GM12878 (cell line): ENCODE data around the gene HEPACAM. TPM values are rescaled to one million over a fixed set of nuclear protein-coding genes. Genes with fewer than 3 reads are reported as not detected.

Source experiments
- ATAC-seq: fragments of 200-7000 bp; cut with Tn5 transposase; 3 replicates; pipeline ENCODE4 v1.9.1; 2020; ENCODE audit warnings: mild to moderate bottlenecking, moderate library complexity
- BruUV-seq: library from RNA; stranded (reverse); fragments of 400-500 nt; replicated peaks from 2 replicates; lab custom pipeline; 2021; lab: Mats Ljungman, UMichigan
- CTCF ChIA-PET: fragments of 300-600 bp; sonication (Branson Sonifier 250); formaldehyde crosslinking; extraction: SDS; loops from one replicate; lab custom pipeline; 2021; ENCODE audit warnings: inconsistent platforms; lab: Yijun Ruan, JAX
- POLR2A ChIA-PET: fragments of 350-600 bp; formaldehyde crosslinking; extraction: SDS; loops from one replicate; lab custom pipeline; 2021; ENCODE audit warnings: inconsistent platforms; lab: Charles Lee
- RAD21 ChIA-PET: fragments of 300-600 bp; sonication (Branson Sonifier 250); formaldehyde crosslinking; loops from one replicate; lab custom pipeline; 2023; ENCODE audit warnings: antibody characterized with exemption; ENCODE audit not compliant: unreplicated experiment; lab: Charles Lee
- SMC1A ChIA-PET: fragments of 300-600 bp; sonication (Branson Sonifier 250); formaldehyde crosslinking; loops from one replicate; lab custom pipeline; 2023; ENCODE audit not compliant: unreplicated experiment, uncharacterized antibody; lab: Charles Lee
- DNase-seq: peaks from one replicate; pipeline ENCODE4 v3.0.0-alpha.2; 2011; ENCODE audit warnings: low read depth, low spot score
- FAIRE-seq: peaks from 3 replicates; lab custom pipeline; 2011; peaks lifted over from hg19 to GRCh38; lab: Jason Lieb, UNC
- H2AFZ ChIP-seq: 2 replicates; pipeline ENCODE4 v1.6.0; 2011; ENCODE audit warnings: low read depth, low read length, control low read depth; ENCODE audit not compliant: control insufficient read depth
- H3K27ac ChIP-seq: 2 replicates; pipeline ENCODE4 v1.5.1; 2011; ENCODE audit warnings: control low read depth; ENCODE audit not compliant: control insufficient read depth, insufficient read depth
- H3K27me3 ChIP-seq, 2 experiments: replicated peaks in 1 of 2; 2 replicates each; pipeline versions ENCODE4 v1.6.0 to v1.6.1; 2011; ENCODE audit warnings: low read length in 1 of 2; ENCODE audit not compliant: control insufficient read depth in 2 of 2, insufficient read depth in 2 of 2
- H3K36me3 ChIP-seq, 2 experiments: 2 replicates each; pipeline ENCODE4 v1.5.1; 2011; ENCODE audit warnings: low read length in 1 of 2; ENCODE audit not compliant: control insufficient read depth in 2 of 2, insufficient read depth in 2 of 2
- H3K4me1 ChIP-seq: 2 replicates; pipeline ENCODE4 v1.6.1; 2011; ENCODE audit warnings: mild to moderate bottlenecking, low read length, moderate library complexity, mixed read lengths; ENCODE audit not compliant: control insufficient read depth, insufficient read depth
- H3K4me2 ChIP-seq: 2 replicates; pipeline ENCODE4 v1.6.0; 2011; ENCODE audit warnings: control low read depth; ENCODE audit not compliant: control insufficient read depth, insufficient read depth
- H3K4me3 ChIP-seq: fragments of 200-600 bp; sonication (generic); 2 replicates; pipeline ENCODE4 v1.5.1; 2016
- H3K79me2 ChIP-seq: 2 replicates; pipeline ENCODE4 v1.6.0; 2011; ENCODE audit warnings: low read length; ENCODE audit not compliant: control insufficient read depth, insufficient read depth
- H3K9ac ChIP-seq: 2 replicates; pipeline ENCODE4 v1.8.0; 2011; ENCODE audit warnings: low read length, control low read depth, mixed read lengths; ENCODE audit not compliant: control insufficient read depth, insufficient read depth
- H3K9me3 ChIP-seq: replicated peaks from 3 replicates; pipeline ENCODE4 v1.5.1; 2011; ENCODE audit warnings: mild to moderate bottlenecking, low read length; ENCODE audit not compliant: control insufficient read depth, insufficient read depth
- H4K20me1 ChIP-seq: 2 replicates; pipeline ENCODE4 v1.6.0; 2011; ENCODE audit not compliant: control insufficient read depth, insufficient read depth
- CBFB ChIP-seq: IDR thresholded peaks from 2 replicates; pipeline ENCODE4 v1.6.1; 2016; ENCODE audit warnings: antibody characterized with exemption, low read depth
- CHD4 ChIP-seq: fragments of 200-600 bp; sonication (generic); IDR thresholded peaks from 2 replicates; pipeline ENCODE4 v1.6.1; 2016; ENCODE audit warnings: mild to moderate bottlenecking
- CUX1 ChIP-seq: IDR thresholded peaks from 2 replicates; pipeline ENCODE4 v1.6.1; 2012; ENCODE audit warnings: improper control_type of control experiment, low read depth, low read length; ENCODE audit not compliant: insufficient replicate concordance
- ESRRA ChIP-seq: IDR thresholded peaks from 2 replicates; pipeline ENCODE4 v1.6.1; 2012; ENCODE audit warnings: mild to moderate bottlenecking, low read length, improper control_type of control experiment
- ETV6 ChIP-seq, 2 experiments: fragments of 450-650 bp in 1 of 2; IDR thresholded peaks in 1 of 2; conservative IDR thresholded peaks in 1 of 2; 2 replicates each; pipeline ENCODE4 v1.6.1; 2014; ENCODE audit warnings: antibody characterized with exemption in 1 of 2, borderline replicate concordance in 1 of 2, low read depth in 1 of 2, mild to moderate bottlenecking in 1 of 2, moderate library complexity in 1 of 2
- KDM1A ChIP-seq: fragments of 200-600 bp; sonication (generic); IDR thresholded peaks from 2 replicates; pipeline ENCODE4 v1.6.1; 2016; ENCODE audit warnings: borderline replicate concordance
- SMAD5 ChIP-seq: IDR thresholded peaks from 2 replicates; pipeline ENCODE4 v1.6.1; 2016; ENCODE audit warnings: antibody characterized with exemption, low read depth
- WGBS: methylation state at CpG from one replicate; pipeline ENCODE4 v1.1.6; 2016; ENCODE audit warnings: low lambda C conversion rate; ENCODE audit not compliant: insufficient replicate concordance, insufficient coverage; ENCODE audit errors: missing lambda C conversion rate; 5-methylcytosine and 5-hydroxymethylcytosine counted together
- in situ Hi-C: fragments of 300-500 bp; cut with MboI; formaldehyde crosslinking; loops from 9 replicates; pipeline ENCODE4 v1.14.3; 2018; ENCODE audit warnings: mixed read lengths
- intact Hi-C: fragments of 100-400 bp; cut with micrococcal nuclease; formaldehyde crosslinking; loops from one replicate; pipeline ENCODE4 v1.14.2; 2022; ENCODE audit not compliant: unreplicated experiment
- polyA plus RNA-seq, 11 experiments: library from polyadenylated mRNA; depleted of rRNA in 4 of 11; unstranded in 6 of 11; stranded (reverse) in 5 of 11; fragments of >200 nt; fragmentation: Nextera tagmentation in 4 of 11; fragmentation: Illumina TruSeq in 1 of 11; extraction: Ambion mirVana in 4 of 11; extraction: Trizol in 1 of 11; gene quantifications; 1 replicate in 1 of 11; 2 replicates in 10 of 11; pipeline versions ENCODE4 v1.2.1 to v1.2.3, GENCODE V29; 2011 to 2016; ENCODE audit warnings: inconsistent platforms in 2 of 11, missing spikeins in 2 of 11, low read depth in 1 of 11
- total RNA-seq, 4 experiments: library from RNA; depleted of rRNA in 3 of 4; stranded (reverse); fragments of >200 nt in 3 of 4; fragmentation: Illumina TruSeq in 1 of 4; extraction: Trizol in 1 of 4; gene quantifications; 2 replicates each; pipeline versions ENCODE4 v1.2.1 to v1.2.3, GENCODE V29; 2013 to 2021

Gene HEPACAM
- total and polyA plus RNA-seq, 10 of the 15 experiments (the other 5 are each of a cell fraction or from before 2014, with no cell fraction given): 0.03 TPM; not detected in 9

- H3K4me1 ChIP-seq: no peaks in the 10 kb centered on the region
- BruUV-seq: no TSS peak
- TF ChIP-seq CHD4: no peak
- TF ChIP-seq KDM1A: no peak
- no peak for TF ChIP-seq ESRRA
- TF ChIP-seq ETV6 (conservative IDR thresholded peaks at IDR 0.05 in 1 of 2, IDR thresholded peaks at IDR 0.05 in 1 of 2; ENCODE audit: borderline replicate concordance in 1 of 2, low read depth in 1 of 2): no peak
- no peak for TF ChIP-seq SMAD5
- TF ChIP-seq CUX1: no peak
- TF ChIP-seq CBFB: no peak
- no peaks in the 10 kb centered on the region for H4K20me1 ChIP-seq
- H3K4me2 ChIP-seq: no peak overlapping the region
- ChIA-PET POLR2A (no interaction called here), CTCF (no interaction called here), SMC1A (no interaction called here), RAD21 (interaction anchor here (1.2 kb wide), 1 partner anchor 225 kb away, joined by 3 read pairs; no protein-coding TSS in a partner anchor)
- no peaks in the 10 kb centered on the region for H3K36me3 ChIP-seq
- intact Hi-C loops (no loop called here), in situ Hi-C loops (no loop called here)
- DNase-seq (no peak), ATAC-seq (no peak), FAIRE-seq (no peak)
- H3K9ac ChIP-seq: no peak overlapping the region
- peaks cover 2% of the 10 kb centered on the region; the same call in 2 of the 3 replicates for H3K9me3 ChIP-seq
- H2AFZ ChIP-seq: no peak overlapping the region
- no peak overlapping the region for H3K27ac ChIP-seq
- no peak overlapping the region for H3K4me3 ChIP-seq
- H3K27me3 ChIP-seq: no peaks in the 10 kb centered on the region
- no peaks in the 10 kb centered on the region for H3K79me2 ChIP-seq
- WGBS: 33% methylated on average over 3 of the region's 3 CpGs
Observed at GRCh38 chr11:124915541-124916369, 20.1 kb downstream of the HEPACAM start.
